SK-N-DZ (cell line): ENCODE results near the gene PRPS2.
A peak's percentile ranks its signal among the peaks of the same experiment; 100 is the strongest.

Experiments used
- DNase-seq: peaks from one replicate; pipeline ENCODE4 v3.0.0-alpha.2; 2015; ENCODE audit warnings: low spot score

The PRPS2 gene

DNA sequence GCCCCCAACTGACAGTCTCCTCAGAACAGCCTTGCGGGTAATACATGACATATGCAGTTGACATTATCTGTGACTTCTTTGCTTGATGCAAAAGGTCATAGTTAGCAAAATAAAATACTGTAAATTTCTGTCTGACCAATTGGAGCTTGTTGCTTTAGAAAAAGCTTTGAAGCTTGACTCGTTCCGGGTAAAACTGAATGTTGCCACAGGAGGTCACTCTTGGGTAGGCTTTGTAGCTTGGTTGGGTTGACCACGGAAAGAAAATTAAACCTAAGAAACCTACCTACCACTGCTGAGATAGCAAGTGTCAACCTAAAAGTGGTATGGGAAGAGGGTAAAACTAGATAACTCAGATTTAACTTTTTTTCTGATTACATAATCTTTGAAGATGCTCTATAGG lies 23.2 kb downstream of the PRPS2 start:
- peak; percentile 9 for DNase-seq

DNA sequence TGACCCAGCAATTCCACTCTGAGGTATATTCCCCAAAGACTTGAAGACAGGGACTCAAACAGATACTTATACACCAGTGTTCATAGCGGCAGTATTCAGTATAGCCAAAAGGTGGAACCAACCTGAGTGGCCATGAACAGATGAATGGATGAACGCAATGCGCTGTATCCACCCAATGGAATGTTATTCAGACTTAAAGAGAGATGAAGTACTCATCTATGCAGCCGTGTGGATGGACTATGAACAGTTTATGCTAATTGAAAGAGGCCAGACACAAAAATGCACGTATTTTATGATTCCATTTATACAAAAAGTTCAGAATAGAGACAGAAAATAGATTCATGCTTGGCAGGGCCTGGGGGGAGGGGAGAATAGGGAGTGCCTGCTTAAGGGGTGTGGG lies 26.3 kb downstream of the PRPS2 start:
- no peak for DNase-seq

DNA sequence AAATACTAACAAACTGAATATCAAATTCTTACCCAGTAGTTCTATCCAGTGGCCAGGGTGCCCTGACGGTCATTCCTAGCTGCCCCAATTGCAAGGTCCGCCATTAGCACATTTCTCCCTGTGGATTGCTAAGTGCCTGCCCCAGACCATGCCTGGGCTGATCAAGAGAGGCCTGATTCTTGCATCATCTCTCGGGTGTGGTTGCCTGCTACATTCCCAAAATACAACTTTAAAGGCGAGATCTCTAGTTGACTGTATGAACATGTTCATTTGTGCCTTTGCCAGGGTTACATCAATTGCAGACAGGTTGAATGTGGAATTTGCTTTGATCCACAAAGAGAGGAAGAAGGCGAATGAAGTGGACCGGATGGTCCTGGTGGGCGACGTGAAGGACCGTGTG lies 28.0 kb downstream of the PRPS2 start:
- no peak for DNase-seq

DNA sequence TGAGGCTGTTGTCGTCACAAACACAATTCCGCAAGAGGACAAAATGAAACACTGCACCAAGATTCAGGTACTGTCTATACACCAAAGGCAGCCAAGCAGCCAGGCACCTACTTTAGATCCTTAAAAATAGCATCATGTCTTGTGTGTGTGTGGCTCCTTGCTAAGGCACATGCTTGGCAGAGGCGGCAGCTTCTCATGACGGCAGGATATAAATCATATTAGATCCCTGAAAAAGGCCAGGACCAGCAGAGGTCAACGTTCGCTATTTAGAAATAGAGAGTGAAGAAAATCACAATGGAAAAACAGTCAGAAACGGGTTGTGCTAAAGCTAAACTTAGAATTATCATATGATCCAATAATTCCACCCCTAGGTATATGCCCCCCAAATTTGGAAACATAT lies 29.5 kb downstream of the PRPS2 start:
- DNase-seq = no peak

DNA sequence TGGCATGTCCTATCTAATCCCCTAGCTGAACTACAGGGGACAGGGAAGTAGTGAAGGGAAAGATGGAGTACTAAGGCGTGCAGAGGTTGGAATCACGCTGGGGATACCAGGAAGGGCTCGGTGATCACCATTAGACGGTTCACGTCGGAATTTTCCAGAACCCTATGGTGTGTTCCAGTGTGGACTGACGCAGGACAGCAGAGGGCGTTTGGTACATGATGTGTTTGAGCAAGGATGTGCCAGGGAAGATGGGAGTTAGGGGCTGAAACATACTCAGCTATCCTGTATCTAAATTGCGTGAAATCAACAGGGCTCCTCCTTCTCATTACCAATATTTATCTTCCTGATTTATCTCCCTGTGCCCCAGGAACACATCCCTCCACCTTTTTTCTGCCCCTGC lies 33.7 kb downstream of the PRPS2 start:
- DNase-seq = no peak

DNA sequence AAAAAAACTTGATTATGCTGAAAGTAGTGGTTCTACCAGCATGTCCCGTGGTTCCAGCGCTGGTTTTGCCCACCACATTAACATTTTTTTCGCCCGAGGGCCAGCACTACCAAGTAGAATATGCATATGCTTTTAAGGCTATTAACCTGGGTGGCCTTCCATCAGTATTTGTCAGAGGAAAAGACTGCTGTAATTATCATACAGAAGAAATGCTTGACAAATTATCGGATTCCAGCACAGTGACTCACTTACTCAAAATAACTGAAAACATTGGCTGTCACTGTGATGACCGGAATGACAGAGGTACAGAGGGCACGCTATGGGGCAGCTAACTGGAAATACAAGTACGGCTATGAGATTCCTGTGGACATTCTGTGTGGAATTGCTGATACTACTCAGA lies 34.6 kb downstream of the PRPS2 start:
- no peak for DNase-seq

DNA sequence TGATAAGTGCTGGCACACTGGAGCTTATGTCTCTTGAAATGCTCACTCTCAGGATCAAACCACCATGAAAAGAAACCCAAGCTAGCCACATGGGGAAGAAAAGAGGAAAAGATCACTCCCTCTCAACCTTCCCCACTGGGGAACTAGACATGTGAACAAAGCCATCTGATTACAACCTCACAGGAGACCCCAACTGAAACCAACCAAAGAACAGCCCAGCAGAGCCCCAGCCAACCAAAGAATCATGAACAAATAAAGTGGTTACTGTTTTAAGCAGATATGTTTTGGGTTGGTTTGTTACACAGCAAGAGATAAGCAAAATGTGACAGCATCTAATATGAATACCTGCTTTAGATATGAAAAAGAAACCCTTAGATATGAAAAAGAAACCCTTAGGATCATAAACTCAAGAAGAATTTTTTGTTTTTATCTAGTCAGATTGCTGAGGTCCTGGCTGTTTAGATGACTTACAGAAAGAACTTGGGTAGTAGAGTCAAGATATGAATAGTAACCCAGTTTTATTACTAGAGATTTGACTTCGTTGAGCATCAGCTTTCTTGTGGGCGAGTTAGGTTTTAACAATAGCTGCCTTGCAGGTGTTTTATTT lies 52.0 kb downstream of the PRPS2 start:
- DNase-seq = no peak

DNA sequence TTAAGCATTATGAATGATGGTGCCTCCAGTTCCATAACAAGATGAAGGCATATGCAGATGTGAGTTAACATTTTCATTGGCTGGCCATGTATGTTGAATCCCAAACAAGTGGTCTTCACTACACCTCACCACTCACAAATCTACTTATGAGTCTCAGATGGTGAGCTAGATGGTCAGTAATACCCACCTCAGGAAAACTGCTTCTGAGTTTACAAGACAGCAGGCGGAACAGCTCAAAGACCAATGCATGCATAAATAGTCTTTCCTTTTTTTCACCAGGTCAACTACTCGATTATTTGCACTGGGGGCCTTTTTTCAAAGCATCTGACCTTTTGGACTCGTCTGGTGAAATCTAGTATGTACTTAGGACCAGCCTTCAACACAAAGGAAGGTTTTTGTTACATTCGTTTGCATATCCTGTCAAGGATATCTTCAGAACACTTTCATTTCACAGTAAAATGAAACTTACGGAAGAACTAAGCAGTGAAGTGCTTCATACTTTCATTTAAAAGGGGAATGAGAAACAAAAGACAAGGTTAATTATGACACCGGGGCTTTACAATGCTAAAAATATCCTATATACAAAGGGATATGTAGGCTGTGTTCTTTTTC lies 52.6 kb downstream of the PRPS2 start:
- DNase-seq = no peak

DNA sequence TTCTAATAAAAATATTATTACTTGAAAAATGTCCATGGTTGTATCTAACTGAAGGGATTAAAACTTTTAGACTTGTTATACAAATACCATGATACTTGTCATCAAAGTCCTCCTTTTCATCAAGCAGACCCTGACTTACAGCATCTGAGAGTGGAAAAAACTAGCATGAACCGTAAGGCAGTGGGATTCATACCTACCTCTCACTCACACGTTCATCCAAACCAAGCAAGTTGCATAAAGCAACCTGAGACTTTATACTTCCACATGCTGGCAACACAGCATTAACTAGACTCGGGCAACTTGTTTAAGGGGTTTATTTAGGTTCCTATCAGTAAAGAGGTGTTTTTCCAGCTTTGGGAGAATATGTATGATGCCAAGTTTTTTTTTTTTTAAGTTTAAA lies 53.1 kb downstream of the PRPS2 start:
- no peak for DNase-seq

DNA sequence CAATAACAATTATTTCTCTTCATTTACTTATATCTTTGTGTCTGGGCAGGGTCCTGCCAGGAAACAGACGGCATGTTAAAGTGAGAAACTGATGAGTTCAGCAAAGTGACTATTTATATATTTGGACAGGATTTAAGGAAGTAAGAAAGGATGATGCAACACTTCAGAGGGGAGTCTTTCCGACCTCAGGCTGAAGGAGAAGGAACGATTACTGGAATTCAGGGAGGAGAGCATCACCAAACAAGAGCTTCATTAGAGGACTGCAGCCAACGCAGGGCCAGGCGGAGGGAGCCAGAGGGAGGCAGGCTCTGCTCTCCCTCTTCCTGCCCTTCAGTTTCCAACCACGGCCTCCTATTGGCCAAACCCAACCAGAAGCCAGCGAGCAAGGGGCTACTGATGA lies 74.1 kb downstream of the PRPS2 start:
- DNase-seq = peak; percentile 38

DNA sequence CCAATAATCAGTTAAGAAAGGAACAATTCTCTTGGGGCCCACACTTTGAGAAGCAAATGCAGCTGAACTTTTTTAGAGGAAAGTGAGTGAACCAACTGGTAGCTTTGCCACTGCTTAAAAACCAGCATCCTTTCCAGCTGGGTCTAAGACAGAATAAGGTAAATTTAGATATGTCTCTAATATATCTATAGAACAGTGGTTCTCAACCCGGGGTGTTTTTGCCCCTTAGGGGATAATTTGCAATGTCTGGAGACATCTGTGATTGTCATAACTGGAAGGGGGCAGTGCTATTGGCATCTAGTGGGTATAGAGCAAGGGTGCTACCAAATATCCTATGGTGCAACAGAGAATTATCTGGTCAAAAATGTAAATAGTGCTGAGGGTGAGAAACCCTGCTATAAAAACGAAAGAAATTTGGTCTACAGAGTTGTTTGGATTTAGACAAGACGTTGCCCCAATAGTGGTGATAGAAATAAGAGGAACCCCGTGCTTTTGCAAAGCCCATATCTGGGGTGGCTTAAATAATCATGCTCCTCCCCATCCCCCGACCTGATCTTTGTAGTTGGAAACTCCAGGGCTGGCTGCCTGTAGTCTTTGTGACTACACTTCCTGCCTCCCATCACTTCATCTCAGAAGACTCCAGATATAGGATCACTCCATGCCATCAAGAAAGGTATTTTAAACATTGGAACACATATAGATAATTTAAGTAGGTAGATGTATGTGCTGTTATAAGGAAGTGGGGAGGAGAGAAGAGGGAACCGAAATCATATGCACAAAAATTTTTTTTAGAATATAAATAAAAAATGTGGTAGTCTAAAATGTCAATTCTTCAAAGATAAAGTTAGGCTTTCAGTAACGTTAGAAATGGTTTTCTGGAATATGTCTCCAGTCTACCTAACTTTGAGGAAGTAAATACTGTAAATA lies 75.5 kb downstream of the PRPS2 start, which contains the start of gene TLR7:
TLR7 (plus strand) TSS at position 622 of the 927 bp plus-strand sequence. CDS start 507 bp downstream, outside the sequence.
- DNase-seq = no peak

DNA sequence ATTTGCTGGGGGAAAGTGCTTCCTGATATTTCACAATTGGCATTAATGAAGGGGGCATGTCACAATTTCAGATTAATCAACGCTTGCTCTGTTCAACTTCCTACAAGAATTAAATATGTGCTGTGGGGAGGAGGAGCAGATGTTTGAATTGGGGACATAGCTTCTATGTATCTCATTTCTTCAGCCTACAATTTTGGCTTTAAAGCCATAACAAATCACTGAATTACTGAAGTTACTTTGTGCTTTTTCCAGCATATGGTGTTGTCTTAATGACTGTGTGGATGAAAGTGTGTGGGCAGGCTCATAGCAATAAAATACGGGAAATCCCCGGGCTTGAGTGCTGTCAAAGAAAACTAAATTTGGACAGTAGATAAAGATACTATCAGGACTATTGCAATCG lies 76.5 kb downstream of the PRPS2 start:
- DNase-seq = no peak

DNA sequence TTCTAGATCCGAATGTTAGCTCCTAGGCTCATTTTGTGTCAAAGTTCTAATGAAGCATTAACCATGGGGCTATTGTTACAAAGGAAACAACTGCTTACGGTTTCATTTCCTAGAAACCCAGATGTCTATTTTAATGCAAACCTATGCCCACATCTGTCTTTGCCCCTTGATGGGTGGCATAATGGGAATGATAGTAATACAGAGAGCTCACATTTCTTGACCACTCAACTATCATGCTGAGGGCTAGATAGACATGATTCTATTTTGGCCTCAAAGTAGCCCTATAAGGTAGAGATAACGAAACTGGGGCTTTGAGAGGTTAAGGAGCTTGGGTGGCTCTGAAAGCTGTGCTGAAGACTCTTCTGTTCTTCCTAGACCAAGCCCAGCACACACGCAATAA lies 77.5 kb downstream of the PRPS2 start:
- DNase-seq = no peak

DNA sequence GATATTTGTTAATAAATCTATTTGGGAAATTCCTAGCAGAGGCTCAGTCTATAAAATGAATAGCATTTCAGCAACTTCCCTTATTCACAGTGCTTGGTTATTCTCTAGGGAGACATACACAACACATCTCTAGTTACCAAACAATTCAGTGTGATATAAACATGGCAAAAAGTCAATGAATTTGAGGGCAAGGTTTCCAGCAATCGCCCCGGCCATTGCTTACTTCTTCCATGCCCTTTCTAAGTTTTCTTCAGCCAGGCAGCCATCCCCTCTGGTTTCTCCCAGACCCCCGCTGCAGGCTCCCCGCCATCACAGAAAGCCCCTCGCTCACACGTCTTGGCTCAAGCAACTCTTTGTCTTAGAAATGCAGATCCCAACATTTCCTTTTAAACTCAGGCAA lies 80.0 kb downstream of the PRPS2 start:
- DNase-seq = no peak

DNA sequence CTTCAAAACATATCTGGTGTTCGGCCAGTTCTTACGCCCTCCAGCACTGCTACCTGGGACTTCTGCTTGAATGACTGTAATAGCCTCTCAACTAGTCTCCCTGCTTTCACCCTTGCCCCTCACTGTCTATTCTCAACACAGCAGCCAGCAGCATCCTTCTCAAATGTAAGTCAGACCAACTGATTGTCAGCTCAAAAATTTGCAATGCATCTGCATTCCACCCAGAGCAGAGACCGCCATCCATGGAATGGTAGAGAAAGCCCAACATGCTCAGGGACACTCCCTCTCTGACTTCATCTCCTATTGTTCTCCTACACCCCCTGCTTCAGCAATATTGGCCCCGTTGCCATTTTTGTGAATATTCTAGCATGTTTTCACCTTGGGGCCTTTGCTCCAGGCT lies 81.5 kb downstream of the PRPS2 start:
- no peak for DNase-seq
